SH-SY5Y (cell line): ENCODE results near the gene PARP15.

Experiments
- GATA2 ChIP-seq: IDR thresholded peaks from 2 replicates; pipeline ENCODE4 v1.6.1; 2011; ENCODE audit warnings: mild to moderate bottlenecking, low read depth, low read length
- GATA3 ChIP-seq: IDR thresholded peaks from 2 replicates; pipeline ENCODE4 v1.6.1; 2011; ENCODE audit warnings: low read depth, mild to moderate bottlenecking, low read length, moderate library complexity

DNA sequence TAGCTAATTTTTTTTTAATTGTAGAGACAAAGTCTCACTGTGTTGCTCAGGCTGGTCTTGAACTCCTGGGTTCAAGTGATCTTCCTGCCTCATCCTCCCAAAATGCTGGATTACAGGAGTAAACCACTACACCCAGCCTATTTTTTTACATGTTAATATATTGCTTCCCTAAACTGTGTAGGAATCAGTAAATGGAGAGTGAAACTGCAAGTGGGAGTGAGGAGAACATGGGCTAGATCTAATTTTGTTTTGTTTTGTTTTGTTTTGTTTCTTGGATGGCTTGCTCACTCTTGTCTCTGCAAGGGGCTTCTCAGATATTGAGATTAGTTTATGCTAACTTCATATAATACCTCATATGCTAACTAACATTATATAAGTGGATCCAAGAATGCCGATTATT is 31.5 kb downstream of the PARP15 start:
- TF ChIP-seq GATA3 (no peak), GATA2 (no peak)
